GM12873 (cell line): Measurements from ENCODE around the gene MEOX1.

Source experiments
- TF ChIP-seq, protein P1 (sequence below): IDR thresholded peaks from 2 replicates; pipeline ENCODE4 v1.5.1; 2012; ENCODE audit warnings: low read depth, mild to moderate bottlenecking, moderate library complexity, low read length, control low read depth; ENCODE audit not compliant: insufficient read depth; ENCODE audit errors: missing control alignments

The MEOX1 gene

DNA sequence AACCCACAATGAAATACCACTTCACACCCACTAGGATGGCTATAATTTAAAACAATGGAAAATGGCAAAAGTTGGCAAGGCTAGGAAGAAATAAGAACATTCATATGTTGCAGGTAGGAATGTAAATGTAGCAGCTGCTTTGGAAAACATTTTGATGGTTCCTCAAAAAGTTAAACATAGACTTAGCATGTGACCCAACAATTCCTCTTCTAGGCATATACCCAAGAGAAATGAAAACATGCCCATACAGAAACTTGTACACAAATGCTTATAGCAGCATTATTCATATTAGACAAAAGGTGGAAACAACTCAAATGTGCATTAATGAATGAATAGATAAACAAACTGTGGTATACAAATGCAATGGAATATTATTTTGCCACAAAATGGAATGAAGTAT is 36.1 kb downstream of the MEOX1 start:
- TF ChIP-seq, protein P1, sequence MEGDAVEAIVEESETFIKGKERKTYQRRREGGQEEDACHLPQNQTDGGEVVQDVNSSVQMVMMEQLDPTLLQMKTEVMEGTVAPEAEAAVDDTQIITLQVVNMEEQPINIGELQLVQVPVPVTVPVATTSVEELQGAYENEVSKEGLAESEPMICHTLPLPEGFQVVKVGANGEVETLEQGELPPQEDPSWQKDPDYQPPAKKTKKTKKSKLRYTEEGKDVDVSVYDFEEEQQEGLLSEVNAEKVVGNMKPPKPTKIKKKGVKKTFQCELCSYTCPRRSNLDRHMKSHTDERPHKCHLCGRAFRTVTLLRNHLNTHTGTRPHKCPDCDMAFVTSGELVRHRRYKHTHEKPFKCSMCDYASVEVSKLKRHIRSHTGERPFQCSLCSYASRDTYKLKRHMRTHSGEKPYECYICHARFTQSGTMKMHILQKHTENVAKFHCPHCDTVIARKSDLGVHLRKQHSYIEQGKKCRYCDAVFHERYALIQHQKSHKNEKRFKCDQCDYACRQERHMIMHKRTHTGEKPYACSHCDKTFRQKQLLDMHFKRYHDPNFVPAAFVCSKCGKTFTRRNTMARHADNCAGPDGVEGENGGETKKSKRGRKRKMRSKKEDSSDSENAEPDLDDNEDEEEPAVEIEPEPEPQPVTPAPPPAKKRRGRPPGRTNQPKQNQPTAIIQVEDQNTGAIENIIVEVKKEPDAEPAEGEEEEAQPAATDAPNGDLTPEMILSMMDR, result no peak

DNA sequence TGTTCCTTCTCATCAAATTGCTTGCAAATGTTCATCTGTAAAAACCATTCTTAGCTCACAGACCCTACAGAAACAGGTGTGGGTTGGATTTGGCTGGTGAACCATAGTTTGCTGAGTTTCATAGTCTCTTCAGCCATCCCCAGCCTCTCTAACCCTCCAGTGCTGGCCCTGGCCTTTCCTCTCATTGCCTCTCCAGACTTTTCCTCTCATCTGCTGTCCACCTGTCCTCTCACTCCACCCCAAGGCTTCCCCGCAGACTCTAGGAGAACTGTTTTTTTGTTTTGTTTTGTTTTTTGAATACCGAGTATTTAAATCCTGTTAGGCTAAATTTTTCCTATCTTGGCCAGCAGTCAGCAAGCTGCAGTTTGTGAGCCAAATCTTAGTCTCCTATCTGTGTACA is 41.1 kb downstream of the MEOX1 start:
- TF ChIP-seq, protein P1, result no peak

DNA sequence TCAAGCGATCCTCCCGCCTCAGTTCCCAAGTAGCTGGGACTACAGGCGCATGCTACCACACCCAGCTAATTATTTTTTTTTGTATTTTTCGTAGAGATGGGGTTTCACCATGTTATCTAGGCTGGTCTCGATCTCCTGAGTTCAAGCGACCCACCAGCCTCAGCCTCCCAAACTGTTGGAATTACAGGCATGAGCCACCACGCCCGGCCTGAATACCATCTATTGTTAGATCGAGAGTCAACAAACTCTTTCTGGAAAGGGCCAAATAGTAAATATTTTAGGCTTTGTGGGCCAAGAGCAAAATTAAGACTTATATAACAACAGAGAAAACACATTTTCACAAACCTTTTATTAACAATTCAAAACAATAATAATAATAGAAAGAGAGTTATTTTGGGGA is 41.6 kb downstream of the MEOX1 start:
- TF ChIP-seq, protein P1, result no peak

DNA sequence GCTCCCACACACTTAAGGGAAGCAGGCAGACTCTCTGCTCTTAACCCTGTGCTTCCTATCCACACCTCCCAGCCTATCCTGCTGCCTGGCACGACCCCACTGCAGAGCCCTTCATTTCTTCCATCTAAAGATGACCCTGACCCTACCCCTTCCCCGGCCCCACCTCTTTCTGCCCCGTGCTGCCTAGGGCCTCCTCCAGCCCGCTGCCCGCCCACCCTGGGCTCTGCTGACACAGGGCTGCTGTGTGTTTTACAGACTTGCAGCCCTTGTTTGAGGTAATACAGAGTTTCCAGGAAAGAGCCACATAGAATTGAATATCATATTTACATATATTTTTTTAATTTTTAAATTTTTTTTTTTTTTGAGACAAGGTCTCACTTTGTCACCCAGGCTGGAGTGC is 42.0 kb downstream of the MEOX1 start:
- TF ChIP-seq, protein P1, result no peak

DNA sequence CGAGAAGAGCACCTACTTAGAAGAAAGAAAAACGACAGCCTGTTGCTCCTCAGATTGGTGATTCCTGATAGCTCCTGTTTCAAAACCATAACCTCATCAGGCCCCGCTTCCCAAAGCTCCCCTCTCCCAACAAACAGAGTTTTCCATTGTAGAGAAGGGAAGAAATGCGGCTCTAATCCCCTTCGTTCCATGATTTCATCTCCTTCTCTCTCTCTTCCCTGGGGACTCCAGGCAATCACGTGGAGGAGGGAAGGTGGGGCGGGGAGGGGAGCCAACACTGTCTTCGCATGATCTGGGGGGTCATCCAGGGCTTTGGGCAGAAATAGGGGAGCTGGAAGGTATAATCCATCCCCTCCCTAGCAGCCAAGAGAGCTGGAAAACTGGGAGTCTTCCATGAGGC is 43.4 kb downstream of the MEOX1 start:
- TF ChIP-seq, protein P1, result no peak

DNA sequence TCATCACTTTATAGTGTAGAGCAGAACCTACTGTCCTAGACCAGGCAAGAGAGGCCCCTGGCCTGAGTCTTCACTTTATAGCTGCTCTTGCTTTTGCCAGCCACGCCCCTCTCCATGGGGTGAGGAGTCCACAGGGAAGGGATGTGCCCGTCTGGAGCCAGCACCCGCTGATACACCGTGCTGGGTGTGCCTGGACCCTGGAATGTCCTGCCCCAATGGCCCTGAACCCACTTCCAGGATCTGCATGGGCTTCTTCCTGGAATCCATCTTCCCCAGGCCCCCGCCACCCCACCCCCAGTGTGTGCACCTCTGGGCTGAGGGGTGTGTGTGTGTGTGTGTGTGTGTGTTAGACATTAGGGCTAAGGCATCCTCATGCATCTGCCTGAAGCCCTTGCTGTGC is 44.9 kb downstream of the MEOX1 start:
- TF ChIP-seq, protein P1, result no peak

DNA sequence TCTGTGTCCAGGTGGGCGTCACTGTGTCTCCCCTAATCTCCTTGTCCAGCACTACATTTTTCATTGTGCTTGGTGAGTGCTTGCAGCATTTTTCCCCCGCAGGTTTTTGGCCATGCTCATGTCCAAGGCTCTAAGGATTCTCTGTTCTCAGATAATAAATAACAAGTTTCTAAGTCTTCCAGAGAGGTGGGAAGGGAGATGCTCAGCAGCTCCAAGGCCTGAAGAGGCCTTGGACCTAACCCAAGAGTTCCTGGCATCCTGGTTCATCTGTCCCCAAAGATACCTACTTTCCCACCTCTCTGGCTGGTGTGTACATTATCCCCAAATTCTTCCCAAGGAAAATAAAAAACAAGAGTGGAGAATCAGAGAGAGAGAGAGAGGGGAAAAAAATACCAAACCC is 45.3 kb downstream of the MEOX1 start:
- TF ChIP-seq, protein P1, result no peak

DNA sequence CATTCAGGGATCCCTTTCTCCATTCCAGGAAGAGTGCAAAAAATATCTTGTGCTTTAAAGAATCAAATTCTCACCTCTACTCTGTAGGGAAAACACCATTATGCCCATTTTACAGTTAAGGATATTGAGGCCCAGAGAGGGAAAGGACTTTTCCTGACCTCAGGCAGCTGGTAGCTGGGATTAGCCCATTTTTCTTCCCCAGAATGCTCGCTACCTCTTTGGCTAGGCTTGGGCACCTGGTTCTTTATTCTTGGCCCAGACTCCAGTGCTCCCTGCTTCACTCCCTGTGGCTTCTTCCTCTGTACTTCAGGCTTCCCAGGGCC is 45.7 kb downstream of the MEOX1 start:
- TF ChIP-seq, protein P1, result no peak
